HepG2 (cell line): ENCODE measurements around the gene NOC2L. TPM values are rescaled to one million over a fixed set of nuclear protein-coding genes. Genes with fewer than 3 reads are reported as not detected.

Source experiments
- AKAP8 ChIP-seq: sonication (generic); formaldehyde crosslinking; IDR thresholded peaks from 2 replicates; pipeline ENCODE4 v1.5.1; 2020; ENCODE audit warnings: mild to moderate bottlenecking, missing genetic modification reagents
- DMAP1 ChIP-seq: IDR thresholded peaks from 2 replicates; pipeline ENCODE4 v1.6.1; 2016
- ELF4 ChIP-seq: sonication (generic); formaldehyde crosslinking; IDR thresholded peaks from 2 replicates; pipeline ENCODE4 v1.5.0; 2020; ENCODE audit warnings: missing genetic modification reagents, mild to moderate bottlenecking, moderate library complexity, borderline replicate concordance
- KDM1A ChIP-seq: IDR thresholded peaks from 2 replicates; pipeline ENCODE4 v1.6.1; 2016; ENCODE audit warnings: missing compliant biosample characterization
- MAZ ChIP-seq, 2 experiments: sonication (generic) in 1 of 2; formaldehyde crosslinking in 1 of 2; IDR thresholded peaks; 2 replicates each; pipeline versions ENCODE4 v1.5.0 to v1.6.1; 2012 to 2020; ENCODE audit warnings: low read depth in 2 of 2, mild to moderate bottlenecking in 2 of 2, borderline replicate concordance in 1 of 2, improper control_type of control experiment in 1 of 2, low read length in 1 of 2, missing genetic modification reagents in 1 of 2, moderate library complexity in 1 of 2
- NR2F2 ChIP-seq: IDR thresholded peaks from 2 replicates; pipeline ENCODE4 v1.6.1; 2012; ENCODE audit warnings: low read depth, inconsistent platforms, borderline replicate concordance
- PAF1 ChIP-seq: IDR thresholded peaks from 2 replicates; pipeline ENCODE4 v1.6.1; 2016; ENCODE audit warnings: missing genetic modification reagents, missing compliant biosample characterization
- PCBP1 ChIP-seq: fragments of 200-400 bp; formaldehyde crosslinking; IDR thresholded peaks from 2 replicates; pipeline ENCODE4 v1.6.1; 2017; ENCODE audit warnings: mild to moderate bottlenecking, low read depth, low read length, borderline replicate concordance
- PLRG1 ChIP-seq: fragments of 450-650 bp; conservative IDR thresholded peaks from 2 replicates; pipeline ENCODE4 v1.6.1; 2016
- RFXANK ChIP-seq: IDR thresholded peaks from 2 replicates; pipeline ENCODE4 v1.6.1; 2016
- TBL1XR1 ChIP-seq: fragments of 150-350 bp; IDR thresholded peaks from 2 replicates; pipeline ENCODE4 v1.6.1; 2014; ENCODE audit warnings: borderline replicate concordance, low read length; ENCODE audit not compliant: partially characterized antibody
- TRAFD1 ChIP-seq: sonication (generic); formaldehyde crosslinking; IDR thresholded peaks from 2 replicates; pipeline ENCODE4 v1.5.1; 2020; ENCODE audit warnings: missing genetic modification reagents, mild to moderate bottlenecking, borderline replicate concordance
- ZNF20 ChIP-seq: sonication (generic); formaldehyde crosslinking; IDR thresholded peaks from 2 replicates; pipeline ENCODE4 v1.4.0; 2020; ENCODE audit warnings: mild to moderate bottlenecking, moderate library complexity, missing genetic modification reagents
- ZNF350 ChIP-seq: sonication (generic); formaldehyde crosslinking; IDR thresholded peaks from 2 replicates; pipeline ENCODE4 v1.4.0; 2020; ENCODE audit warnings: mild to moderate bottlenecking, low read depth, missing genetic modification reagents, borderline replicate concordance
- ZNF484 ChIP-seq: sonication (generic); formaldehyde crosslinking; IDR thresholded peaks from 2 replicates; pipeline ENCODE4 v1.5.1; 2020; ENCODE audit warnings: mild to moderate bottlenecking, low read depth, missing genetic modification reagents, borderline replicate concordance
- ZNF510 ChIP-seq: sonication (generic); formaldehyde crosslinking; IDR thresholded peaks from 2 replicates; pipeline ENCODE4 v1.4.0; 2020; ENCODE audit warnings: low read depth, mild to moderate bottlenecking, missing genetic modification reagents
- ZNF615 ChIP-seq: sonication (generic); formaldehyde crosslinking; IDR thresholded peaks from 2 replicates; pipeline ENCODE4 v1.5.0; 2020; ENCODE audit warnings: mild to moderate bottlenecking, missing genetic modification reagents, borderline replicate concordance
- ZNF749 ChIP-seq: sonication (generic); formaldehyde crosslinking; IDR thresholded peaks from 2 replicates; pipeline ENCODE4 v1.8.0; 2022; ENCODE audit warnings: mild to moderate bottlenecking, missing genetic modification reagents, moderate library complexity, borderline replicate concordance
- ZNF766 ChIP-seq: sonication (generic); formaldehyde crosslinking; IDR thresholded peaks from 2 replicates; pipeline ENCODE4 v1.5.0; 2020; ENCODE audit warnings: missing genetic modification reagents, borderline replicate concordance
- ZNF839 ChIP-seq: sonication (generic); formaldehyde crosslinking; IDR thresholded peaks from 2 replicates; pipeline ENCODE4 v1.4.0; 2020; ENCODE audit warnings: missing genetic modification reagents, mild to moderate bottlenecking, borderline replicate concordance
- polyA plus RNA-seq, 8 experiments: library from polyadenylated mRNA; depleted of rRNA in 3 of 8; stranded (reverse) in 7 of 8; unstranded in 1 of 8; fragments of >200 nt; fragmentation: Illumina TruSeq in 4 of 8; extraction: Trizol in 4 of 8; gene quantifications; 2 replicates each; pipeline versions ENCODE4 v1.2.1 to v1.2.3, GENCODE V29; 2011 to 2016; ENCODE audit warnings: low read depth in 4 of 8, missing spikeins in 1 of 8, mixed read lengths in 1 of 8; ENCODE audit not compliant: insufficient read depth in 1 of 8
- total RNA-seq, 5 experiments: library from RNA; depleted of rRNA; stranded (reverse); fragments of >200 nt; fragmentation: Illumina TruSeq; extraction: Trizol; gene quantifications; 2 replicates each; pipeline ENCODE4 v1.2.3, GENCODE V29; 2016; ENCODE audit warnings: low read depth in 1 of 5

NOC2L gene
- total and polyA plus RNA-seq, 2 of the 13 experiments (the other 11 are each of a cell fraction or from before 2014, with no cell fraction given) = 32.0 to 103 TPM

- TF ChIP-seq ZNF749 (no peak; the same call in 1 of the 2 replicates), DMAP1 (CRISPR knock-in tag) (peak; percentile 30; the same call in 1 of the 2 replicates), MAZ (IDR thresholded peaks at IDR 0.05; ENCODE audit: borderline replicate concordance, low read depth, low read length) (0 out of 2 replicates have a peak, but pooled peaks have one; percentile 15), MAZ (CRISPR knock-in tag; IDR thresholded peaks at IDR 0.05; ENCODE audit: low read depth) (peak; percentile 40; the same call in 1 of the 2 replicates), NR2F2 (no peak), ZNF350 (peak; percentile 77), TBL1XR1 (no peak), ELF4 (CRISPR knock-in tag) (no peak), ZNF839 (CRISPR knock-in tag) (no peak), KDM1A (CRISPR knock-in tag) (no peak), AKAP8 (CRISPR knock-in tag) (peak; percentile 75), ZNF20 (CRISPR knock-in tag) (no peak), ZNF510 (CRISPR knock-in tag) (no peak), PAF1 (CRISPR knock-in tag) (no peak), RFXANK (no peak), PCBP1 (no peak), ZNF615 (CRISPR knock-in tag) (no peak), ZNF766 (no peak), TRAFD1 (CRISPR knock-in tag) (no peak), PLRG1 (no peak), ZNF484 (CRISPR knock-in tag) (no peak)
Measured at GRCh38 chr1:966704-967300, 7.7 kb upstream of the NOC2L start (continued).
